ENCODE measurements around the gene TCF15.
"Not testable (repeated sequence)": the region's sequence is repeated elsewhere in the genome, so short reads cannot be mapped to it uniquely, and the experiment has no call there.

The TCF15 gene

GRCh38 chr20:610130-611046 lies at the start of gene TCF15:
Gene TCF15 (minus strand): TSS chr20:610309. CDS start chr20:610237, 72 bp downstream.
- DNase-seq = no peak

- DNase-seq = no peak
Observed at GRCh38 chr20:658731-659291, 48.7 kb upstream of the TCF15 start.

- no peak for DNase-seq
Observed at GRCh38 chr20:658202-658601, 48.1 kb upstream of the TCF15 start.

GRCh38 chr20:655726-656624 lies 45.9 kb upstream of the TCF15 start:
- no peak for DNase-seq

- no peak for DNase-seq
Observed at GRCh38 chr20:654417-654750, 44.3 kb upstream of the TCF15 start.

- DNase-seq = no peak
Observed at GRCh38 chr20:653590-654416, 43.7 kb upstream of the TCF15 start.

GRCh38 chr20:653110-653589 lies 43.0 kb upstream of the TCF15 start, which contains the start of gene SRXN1:
Gene SRXN1 (minus strand): TSS chr20:653200. CDS start chr20:653185, 15 bp downstream.
- DNase-seq = peak; percentile 75

GRCh38 chr20:652615-653109 lies 42.6 kb upstream of the TCF15 start:
- no peak for DNase-seq

GRCh38 chr20:651713-652614 lies 41.9 kb upstream of the TCF15 start:
- DNase-seq = no peak

GRCh38 chr20:650954-651353 lies 40.8 kb upstream of the TCF15 start:
- DNase-seq = no peak

- no peak for DNase-seq
Observed at GRCh38 chr20:650281-650680, 40.2 kb upstream of the TCF15 start.

- DNase-seq = no peak
Observed at GRCh38 chr20:647479-648019, 37.4 kb upstream of the TCF15 start.

GRCh38 chr20:646868-647233 lies 36.7 kb upstream of the TCF15 start:
- DNase-seq = no peak

- DNase-seq = no peak
Observed at GRCh38 chr20:646107-646867, 36.2 kb upstream of the TCF15 start.

- peak; percentile 35 for DNase-seq
Observed at GRCh38 chr20:645318-646106, 35.4 kb upstream of the TCF15 start.

GRCh38 chr20:644692-645317 lies 34.7 kb upstream of the TCF15 start:
- DNase-seq = no peak

GRCh38 chr20:642398-643174 lies 32.5 kb upstream of the TCF15 start:
- DNase-seq = no peak

GRCh38 chr20:642013-642397 lies 31.9 kb upstream of the TCF15 start:
- DNase-seq = not testable (repeated sequence)
